NOMO-1 (cell line): ENCODE measurements around the gene PEX11G.

ENCODE experiments used
- DNase-seq, 2 experiments: peaks; one replicate each; lab custom pipeline; 2025; ENCODE audit not compliant: unreplicated experiment in 2 of 2; lab: John Stamatoyannopoulos, UW

PEX11G gene

DNA sequence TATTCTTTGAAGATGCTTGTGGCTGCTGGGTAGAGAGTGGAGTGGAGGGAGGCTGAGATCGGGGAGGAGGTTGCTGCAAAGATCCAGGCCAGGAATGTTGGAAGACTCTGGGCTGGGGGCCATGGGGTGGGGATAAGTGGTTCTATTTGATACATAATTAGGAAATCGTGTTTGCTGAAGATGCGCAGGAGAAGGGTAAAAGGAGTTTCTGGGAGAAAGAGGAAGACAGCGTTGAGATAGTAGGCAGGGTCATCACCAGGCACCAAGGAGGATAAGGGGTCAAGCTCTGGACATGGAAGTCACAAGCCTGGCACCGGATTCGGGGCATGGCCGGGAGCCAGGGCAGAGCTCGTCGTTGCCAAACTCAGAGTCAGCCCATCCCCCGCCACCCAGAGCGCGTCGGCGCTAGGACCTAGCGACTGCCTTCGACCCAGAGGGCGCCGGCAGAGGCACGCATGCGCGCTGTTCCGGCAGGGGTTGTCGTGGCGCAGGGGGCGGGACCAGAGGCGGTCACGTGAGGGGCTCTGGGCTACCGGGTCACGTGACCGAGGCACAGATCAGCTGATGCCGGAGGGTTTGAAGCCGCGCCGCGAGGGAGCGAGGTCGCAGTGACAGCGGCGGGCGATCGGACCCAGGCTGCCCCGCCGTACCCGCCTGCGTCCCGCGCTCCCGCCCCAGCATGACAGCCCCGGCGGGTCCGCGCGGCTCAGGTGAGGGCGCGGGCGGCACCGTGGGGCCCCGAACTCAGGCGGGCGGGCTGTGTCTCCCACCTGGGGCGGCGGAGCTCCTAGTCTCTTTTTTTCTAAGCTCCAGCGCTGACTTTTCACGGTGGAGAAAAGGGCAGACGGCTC is 33.5 kb upstream of the PEX11G start, which contains the start of gene MCOLN1:
Gene MCOLN1 (plus strand): TSS at position 553 of the 851 bp plus-strand sequence. CDS start 127 bp downstream, at position 680.
- peak; percentile 97 for DNase-seq

DNA sequence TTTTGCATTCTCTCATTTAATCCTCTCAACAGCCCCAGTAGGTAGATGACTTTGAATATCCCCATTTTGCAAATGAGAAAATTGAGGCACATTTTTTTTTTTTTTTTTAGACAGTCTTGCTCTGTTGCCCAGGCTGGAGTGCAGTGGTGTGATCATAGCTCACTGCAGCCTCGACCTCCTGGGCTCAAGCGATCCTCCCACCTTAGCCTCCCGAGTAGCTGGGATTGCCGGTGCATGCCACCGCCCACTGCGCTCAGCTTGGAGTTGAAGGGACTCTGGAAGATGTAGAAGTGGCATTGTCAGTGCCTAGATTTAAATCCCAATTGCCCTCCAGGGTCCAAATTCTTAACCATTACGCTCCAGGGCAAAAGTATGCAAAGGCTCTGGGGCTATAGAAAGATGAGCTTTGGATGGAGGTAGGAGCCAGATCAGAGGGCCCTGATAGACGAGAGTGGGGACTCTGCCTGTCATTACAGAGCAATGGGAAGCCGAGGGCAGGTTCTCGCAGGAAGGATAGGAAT is 32.8 kb upstream of the PEX11G start:
- no peak for DNase-seq

DNA sequence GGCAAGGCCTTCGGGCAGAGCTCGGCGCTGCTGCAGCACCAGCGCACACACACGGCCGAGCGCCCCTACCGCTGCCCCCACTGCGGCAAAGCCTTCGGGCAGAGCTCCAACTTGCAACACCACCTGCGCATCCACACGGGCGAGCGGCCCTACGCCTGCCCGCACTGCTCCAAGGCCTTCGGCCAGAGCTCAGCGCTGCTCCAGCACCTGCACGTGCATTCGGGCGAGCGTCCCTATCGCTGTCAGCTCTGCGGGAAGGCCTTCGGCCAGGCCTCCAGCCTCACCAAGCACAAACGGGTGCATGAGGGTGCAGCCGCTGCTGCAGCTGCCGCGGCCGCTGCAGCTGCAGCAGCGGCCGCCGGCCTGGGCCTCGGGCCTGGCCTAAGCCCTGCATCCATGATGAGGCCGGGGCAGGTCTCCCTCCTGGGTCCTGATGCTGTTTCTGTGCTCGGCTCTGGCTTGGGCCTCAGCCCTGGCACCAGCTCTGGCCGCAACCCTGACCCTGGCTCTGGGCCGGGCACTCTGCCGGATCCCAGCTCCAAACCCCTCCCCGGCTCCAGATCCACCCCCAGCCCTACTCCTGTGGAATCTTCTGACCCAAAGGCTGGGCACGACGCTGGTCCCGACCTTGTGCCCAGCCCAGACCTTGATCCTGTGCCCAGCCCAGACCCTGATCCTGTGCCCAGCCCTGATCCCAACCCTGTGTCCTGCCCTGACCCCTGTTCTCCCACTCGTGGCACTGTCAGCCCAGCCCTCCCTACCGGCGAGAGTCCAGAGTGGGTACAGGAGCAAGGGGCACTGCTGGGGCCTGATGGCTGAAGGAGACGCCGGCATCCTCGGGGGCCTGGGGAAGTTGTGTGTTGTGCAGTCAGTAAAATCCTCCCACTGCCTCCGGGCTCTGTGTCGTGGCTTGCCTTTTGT is 31.6 kb upstream of the PEX11G start:
- no peak for DNase-seq

DNA sequence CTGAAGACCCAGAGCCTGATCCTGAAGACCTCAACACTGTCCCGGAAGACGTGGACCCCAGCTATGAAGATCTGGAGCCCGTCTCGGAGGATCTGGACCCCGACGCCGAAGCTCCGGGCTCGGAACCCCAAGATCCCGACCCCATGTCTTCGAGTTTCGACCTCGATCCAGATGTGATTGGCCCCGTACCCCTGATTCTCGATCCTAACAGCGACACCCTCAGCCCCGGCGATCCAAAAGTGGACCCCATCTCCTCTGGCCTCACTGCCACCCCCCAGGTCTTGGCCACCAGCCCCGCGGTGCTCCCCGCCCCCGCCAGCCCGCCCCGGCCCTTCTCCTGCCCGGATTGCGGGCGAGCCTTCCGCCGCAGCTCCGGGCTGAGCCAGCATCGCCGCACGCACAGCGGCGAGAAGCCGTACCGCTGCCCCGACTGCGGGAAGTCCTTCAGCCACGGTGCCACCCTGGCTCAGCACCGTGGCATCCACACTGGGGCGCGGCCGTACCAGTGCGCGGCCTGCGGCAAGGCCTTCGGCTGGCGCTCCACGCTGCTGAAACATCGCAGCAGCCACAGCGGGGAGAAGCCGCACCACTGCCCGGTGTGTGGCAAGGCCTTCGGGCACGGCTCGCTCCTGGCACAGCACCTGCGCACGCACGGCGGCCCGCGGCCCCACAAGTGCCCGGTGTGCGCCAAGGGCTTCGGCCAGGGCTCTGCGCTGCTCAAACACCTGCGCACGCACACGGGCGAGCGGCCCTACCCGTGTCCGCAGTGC is 30.7 kb upstream of the PEX11G start:
- no peak for DNase-seq

DNA sequence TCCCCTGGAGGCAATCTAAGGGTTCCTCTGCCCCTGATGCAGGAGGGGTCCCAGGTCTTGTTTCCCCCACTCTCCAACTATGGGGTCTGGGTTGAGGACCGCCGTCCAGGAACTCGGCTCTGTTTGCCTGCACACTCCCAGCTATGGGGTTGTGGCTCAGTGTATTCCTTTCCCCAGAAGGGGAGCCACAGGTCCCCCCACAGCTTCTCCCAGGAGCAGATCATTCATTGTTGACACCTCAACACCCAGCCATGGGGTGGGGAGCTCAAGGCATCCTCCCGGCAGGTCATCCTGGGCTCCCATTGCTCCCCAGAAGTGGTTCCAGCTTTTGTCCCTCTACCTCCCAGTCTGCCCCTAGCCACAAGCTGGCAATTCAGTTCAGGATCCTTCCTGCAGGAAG is 28.0 kb upstream of the PEX11G start:
- no peak for DNase-seq

DNA sequence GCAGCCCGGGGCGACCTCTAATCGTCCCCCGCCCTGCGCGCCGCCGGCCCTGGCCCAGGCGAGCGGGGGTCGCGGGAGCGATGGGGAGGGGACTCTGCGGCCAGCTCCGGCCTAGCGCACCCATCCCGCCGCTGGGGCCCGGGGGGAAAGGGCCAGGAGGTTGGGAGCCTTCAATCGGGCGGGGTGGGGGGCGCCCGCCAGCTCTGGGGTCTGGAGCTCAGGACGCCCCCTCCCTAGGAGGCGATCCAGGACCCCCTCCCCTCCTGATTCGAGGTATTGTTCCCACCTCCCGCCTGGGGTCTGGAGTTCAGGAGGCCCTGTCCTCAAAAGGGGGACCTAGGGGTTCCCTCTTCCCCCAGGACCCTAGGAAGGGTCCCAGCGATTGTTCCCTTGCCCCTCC is 27.5 kb upstream of the PEX11G start:
- DNase-seq: no peak

DNA sequence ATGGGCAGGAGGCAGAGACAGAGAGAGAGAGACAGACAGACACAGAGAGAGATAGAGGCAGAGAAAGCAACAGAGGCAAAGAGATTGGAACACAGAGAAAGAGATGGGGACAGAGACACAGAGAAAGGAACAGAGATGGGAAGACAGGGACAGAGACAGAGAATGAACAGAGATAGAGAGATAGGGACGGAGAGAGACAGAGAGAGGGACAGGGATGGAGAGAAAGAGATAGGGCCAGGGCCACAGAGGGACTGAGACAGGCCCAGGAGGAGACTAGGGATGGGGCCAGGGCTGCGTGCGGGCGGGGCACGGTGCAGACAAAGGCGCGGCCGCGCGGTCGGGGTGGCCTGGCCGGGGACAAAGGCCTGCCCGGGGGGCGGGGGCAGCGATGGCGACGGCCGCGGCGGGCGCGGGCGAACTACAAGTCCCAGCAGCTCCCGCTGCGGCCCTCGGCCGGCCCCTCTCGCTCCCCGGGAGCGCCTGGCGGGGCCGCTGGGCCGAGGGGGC is 26.9 kb upstream of the PEX11G start, which contains the start of gene ZNF358:
Gene ZNF358 (plus strand): TSS at position 459 of the 507 bp plus-strand sequence. CDS start 3,140 bp downstream, outside the sequence.
- peak; percentile 36 to 64 for DNase-seq

DNA sequence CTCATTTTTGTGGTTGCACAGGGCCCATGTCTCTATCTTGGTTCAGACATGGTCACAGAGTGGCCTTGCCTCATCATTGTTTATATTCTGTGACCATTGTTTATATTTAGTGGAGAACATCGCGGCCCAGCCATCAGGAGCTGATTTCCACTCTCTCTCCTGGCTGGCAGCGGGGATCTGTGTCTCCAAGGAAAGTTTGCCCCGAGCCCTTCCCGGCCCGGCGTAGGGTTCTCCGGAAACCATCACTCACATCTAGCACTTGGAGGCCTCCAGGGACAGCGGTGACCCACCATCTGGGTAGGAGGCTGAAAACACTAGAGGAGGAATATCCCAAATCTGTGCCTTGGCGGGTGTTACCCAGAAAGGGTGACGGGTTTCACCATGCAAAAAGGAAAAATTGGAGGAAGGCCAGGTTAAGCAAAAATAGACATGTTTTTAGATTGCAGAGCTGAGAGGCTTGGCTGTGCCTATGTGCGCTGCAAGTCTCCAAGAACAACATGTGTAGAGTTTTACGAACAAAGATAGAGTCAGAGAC is 26.3 kb upstream of the PEX11G start:
- no peak for DNase-seq

DNA sequence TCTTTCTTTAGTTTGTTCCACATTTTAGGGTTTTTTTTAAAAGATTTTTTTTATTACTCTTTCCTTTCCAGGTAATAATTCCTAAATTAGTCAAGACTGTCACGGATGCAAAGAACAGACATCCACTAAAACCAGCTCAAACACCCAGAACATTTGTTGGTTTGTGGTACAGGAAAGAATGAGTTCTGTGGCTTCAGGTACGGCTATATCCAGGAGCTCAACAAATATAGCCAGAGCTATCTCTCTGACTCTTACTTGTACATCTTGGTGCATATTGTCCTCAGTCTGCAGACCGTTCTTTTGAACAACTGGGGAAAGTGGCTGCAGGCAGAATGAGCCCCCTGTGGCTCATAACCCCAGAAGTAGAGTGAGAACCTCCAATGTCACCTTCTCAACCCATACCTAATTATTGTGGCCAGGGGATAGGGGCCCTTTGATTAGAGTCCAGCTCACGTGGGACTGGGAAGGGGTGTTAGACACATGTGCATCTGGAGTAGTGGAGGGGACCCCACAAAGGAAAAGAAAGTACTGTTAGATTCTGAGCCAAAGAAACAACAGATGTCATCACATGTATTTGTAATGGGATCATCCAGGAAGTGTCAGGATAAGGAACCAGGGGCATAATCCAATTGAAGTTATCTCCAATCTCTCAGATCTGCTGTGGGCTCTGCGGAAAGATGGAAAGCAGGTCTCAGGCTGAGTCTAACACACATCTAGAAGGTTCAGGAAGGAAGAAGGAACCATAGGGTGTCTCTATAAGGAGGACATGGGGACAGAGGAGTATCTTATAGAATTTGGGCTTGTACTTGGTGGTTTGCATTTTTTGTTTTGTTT is 25.2 kb upstream of the PEX11G start:
- no peak for DNase-seq

DNA sequence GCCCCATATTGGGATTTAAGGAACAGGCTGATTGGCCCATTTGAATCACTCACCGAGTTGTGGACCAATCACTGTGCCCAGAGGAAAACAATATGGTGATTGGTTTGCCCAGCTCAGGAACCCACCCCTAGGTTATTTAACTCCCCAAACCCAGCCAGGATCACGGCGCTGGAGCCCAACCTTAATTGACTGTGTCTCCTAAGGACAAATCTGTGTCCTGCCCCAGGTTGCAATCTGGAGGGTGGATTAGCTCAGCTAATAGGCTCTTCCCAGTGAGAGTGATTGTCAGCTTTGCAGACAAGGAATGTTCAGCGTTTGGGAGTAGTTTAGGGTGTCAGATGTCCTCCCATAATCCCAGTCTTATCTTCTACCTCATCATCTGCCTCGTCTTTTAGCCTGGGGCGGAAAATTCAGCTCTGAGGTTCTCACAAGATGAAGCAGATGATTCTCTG is 23.6 kb upstream of the PEX11G start:
- DNase-seq: no peak

DNA sequence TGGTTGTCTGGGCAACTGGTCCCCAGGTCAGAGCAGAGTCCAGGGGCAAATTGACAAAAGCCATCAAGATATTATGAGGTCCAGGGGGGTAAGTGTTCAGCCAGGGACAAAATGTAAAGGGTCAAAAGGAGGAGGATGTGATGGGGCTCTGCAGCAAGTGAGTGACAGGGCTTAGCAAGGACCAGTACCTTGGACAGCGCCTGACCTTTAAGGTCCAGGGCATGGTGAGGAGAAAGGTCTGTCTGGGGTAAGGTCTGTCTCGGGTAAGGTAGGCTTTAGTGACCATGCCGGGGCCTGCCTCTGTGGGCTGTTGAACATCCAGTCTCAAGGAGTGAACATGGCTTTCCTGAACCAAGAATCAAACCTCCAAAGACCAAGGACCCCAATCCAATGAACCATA is 20.8 kb upstream of the PEX11G start:
- peak in 1 of 2 experiments; percentile 15 for DNase-seq

DNA sequence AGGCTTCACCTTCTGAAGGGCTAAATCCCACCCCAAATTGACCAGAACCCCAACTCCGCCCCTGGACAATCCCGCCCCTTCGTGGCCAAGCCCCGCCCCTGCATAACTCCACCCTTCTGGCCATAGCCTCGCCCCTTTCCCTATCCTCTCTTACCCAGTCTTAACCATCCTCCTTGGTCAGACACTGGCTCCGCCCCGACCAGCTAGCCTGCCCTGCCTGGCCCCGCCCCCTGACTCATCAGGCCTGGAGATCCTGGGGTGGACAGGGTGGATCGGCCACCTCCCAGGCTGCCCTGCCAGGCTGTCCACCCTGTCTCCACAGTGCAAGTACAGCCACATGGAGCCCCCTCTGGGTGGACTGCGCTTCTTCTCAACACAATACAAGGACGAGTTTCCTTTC is 19.0 kb upstream of the PEX11G start:
- peak in 1 of 2 experiments; percentile 18 for DNase-seq

DNA sequence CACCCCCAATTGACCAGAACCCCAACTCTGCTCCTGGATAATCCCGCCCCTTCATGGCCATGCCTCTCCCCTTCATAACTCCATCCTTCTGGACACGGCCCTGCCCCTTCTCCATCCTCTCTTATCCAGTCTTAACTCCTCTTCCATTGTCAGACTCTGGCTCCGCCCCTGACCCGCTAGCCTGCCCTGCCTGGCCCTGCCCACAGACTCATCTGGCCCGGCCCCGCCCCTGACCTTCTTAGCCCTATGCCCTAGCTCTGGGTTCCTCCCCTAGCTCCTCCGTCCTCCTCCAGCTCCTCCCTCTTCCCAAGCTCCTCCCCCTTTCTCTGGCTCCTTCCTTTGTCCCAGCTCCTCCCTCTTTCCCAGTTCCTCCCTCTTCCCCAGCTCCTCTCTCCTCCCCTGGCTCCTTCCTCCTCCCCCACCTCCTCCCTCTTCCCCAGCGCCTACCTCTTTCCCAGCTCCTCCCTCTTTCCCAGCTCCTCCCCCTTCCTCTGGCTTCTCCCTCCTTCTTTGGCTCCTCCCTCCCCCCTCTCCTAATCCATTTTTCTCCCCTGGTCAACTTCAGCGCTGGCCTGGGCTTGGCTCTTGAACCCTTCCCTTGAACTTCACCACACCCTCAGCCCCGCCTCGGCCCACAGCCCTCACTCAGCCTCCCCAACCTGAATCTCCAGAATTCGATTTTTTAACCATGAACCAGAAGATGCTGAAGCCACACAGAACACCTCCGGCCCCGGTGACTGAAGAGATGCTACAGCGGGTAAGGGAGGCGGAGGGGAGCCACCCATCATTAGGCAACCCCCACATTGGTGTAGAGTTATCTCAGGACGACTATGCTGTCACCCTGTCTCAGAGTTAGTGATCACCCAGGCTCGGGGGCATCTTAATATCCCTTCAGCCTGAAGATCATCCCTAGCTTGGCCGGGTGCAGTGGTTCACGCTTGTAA is 17.8 kb upstream of the PEX11G start:
- peak; percentile 66 for DNase-seq

DNA sequence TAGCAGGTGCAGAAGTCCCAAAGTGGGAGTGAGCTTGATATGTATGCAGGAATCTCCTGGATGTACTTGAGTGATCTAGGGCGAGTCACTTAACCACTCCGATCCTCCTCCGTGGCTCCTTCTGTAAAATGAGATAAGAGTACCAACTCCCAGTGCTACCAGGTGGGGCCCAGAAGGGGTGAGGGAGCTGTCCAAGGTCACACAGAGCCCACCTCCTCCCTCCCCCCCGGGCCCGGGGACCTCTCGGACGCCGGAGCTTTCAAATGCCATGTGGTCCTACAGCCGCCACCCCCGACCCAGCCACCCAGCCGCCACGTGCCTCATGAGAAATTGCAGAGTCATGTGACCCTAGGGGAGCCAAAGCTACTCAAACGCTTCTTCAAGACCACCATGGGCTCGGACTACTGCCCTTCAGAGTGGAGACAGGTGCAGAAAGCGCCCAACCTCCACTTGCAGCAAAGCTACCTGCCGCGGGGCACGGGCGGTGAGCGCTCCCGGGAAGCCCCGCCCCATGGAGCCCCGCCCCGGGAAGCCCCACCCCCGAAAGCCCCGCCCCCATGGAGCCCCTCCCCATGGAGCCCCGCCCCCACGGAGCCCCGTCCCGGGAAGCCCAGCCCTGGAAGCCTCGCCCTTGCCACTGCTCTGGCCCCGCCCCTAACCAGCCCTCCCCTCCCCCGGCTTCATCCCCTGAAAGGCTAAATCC is 17.0 kb upstream of the PEX11G start:
- DNase-seq: no peak

DNA sequence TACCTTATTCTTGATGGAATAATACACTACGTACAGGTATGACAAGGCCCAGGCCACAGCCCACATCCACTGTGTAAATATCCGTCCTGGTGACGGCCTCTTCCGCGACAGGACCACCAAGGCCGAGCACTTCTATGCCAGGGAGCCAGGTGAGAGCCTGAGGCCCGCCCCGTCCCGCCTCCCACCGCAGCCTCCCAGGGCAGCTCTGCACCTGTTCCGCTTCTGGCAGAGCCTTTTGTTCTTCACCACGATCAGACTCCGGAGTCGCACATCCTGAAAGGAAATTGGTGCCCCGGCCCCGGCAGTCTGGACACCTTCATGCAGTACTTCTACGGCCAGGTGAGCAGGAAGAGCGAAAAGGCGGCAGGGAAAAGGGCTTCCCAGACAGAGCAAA is 16.4 kb upstream of the PEX11G start:
- DNase-seq: no peak

DNA sequence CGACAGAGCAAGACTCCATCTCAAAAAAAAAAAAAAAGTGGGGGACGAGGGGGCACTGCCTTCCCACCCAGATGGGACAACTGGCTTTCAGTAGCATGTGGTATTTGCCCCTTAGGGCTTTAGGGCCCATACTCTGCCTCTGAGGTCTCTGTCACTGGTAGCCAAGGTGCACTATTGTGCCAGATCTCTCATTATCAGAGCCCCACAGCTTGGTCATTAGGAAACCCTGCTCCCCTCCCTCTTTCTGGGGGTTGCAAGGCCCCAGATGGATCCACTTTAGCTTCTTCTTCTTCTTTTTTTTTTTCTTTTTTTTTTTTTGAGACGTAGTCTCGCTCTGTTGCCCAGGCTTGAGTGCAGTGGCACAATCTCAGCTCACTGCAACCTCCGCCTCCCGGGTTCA is 15.8 kb upstream of the PEX11G start:
- no peak for DNase-seq

DNA sequence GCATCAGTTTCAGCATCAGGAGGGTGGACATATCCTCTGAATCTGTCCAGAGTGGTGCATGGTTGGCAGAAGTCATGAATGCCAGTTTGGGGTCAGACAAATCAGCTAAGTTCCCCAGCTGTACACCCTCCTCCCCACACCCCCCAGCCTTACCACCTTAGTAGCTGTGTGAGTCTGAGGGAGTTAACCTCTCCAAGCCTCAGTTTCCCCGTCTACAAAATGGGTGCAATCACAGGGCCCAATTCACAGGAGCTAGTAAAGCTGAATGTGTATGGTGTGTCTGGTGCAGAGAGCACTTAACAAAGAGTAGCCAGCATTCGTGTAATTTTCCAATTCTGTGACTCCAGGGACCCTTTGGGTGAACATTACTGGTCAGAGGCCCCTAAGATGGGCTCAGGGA is 13.7 kb upstream of the PEX11G start:
- no peak for DNase-seq
